Fibroblast of mammary gland (primary cell): ENCODE data around the gene MEGF9.

Experiments
- DNase-seq: peaks from one replicate; pipeline ENCODE4 v3.0.0-alpha.2; 2010; ENCODE audit warnings: low read depth
- H3K4me3 ChIP-seq: 2 replicates; pipeline ENCODE4 v1.5.1; 2011; ENCODE audit warnings: low read depth, mild to moderate bottlenecking, low read length, moderate library complexity; ENCODE audit not compliant: control insufficient read depth
- TF ChIP-seq, protein P1 (sequence below): conservative IDR thresholded peaks from 2 replicates; pipeline ENCODE4 v1.5.1; 2011; ENCODE audit warnings: low read depth, low read length, inconsistent platforms; ENCODE audit not compliant: control insufficient read depth, insufficient read depth

MEGF9 gene

DNA sequence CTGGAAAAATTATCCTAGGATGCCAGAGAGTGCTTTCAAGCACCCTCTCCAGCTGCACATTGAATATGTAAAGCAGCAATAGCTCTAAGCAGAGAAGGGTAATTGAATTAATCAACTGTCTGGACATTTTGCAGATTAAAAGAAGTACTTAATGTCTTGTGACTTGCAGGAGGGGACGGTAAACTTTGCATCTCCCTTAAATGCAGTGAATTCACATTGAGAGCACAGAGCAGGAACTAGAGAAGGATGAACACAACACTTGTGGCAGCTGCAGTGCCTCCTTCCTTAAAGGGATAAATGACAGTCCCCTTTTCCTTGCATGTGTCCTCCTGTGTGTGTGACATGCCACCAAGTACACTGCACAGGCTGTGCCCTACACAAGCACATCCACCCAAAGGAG, 126.9 kb downstream of the MEGF9 start:
- TF ChIP-seq, protein P1, sequence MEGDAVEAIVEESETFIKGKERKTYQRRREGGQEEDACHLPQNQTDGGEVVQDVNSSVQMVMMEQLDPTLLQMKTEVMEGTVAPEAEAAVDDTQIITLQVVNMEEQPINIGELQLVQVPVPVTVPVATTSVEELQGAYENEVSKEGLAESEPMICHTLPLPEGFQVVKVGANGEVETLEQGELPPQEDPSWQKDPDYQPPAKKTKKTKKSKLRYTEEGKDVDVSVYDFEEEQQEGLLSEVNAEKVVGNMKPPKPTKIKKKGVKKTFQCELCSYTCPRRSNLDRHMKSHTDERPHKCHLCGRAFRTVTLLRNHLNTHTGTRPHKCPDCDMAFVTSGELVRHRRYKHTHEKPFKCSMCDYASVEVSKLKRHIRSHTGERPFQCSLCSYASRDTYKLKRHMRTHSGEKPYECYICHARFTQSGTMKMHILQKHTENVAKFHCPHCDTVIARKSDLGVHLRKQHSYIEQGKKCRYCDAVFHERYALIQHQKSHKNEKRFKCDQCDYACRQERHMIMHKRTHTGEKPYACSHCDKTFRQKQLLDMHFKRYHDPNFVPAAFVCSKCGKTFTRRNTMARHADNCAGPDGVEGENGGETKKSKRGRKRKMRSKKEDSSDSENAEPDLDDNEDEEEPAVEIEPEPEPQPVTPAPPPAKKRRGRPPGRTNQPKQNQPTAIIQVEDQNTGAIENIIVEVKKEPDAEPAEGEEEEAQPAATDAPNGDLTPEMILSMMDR: no peak

GRCh38 chr9:120583958-120584369, 130.3 kb downstream of the MEGF9 start:
- no peak overlapping the region for H3K4me3 ChIP-seq
- TF ChIP-seq, protein P1: no peak
- DNase-seq: peak; percentile 82

More for the DNA sequence above, 126.9 kb downstream of the MEGF9 start:
- no peak for DNase-seq
- H3K4me3 ChIP-seq: no peak overlapping the region

- peak within 1 kb of the TSS; percentile 97 for H3K4me3 ChIP-seq
- TF ChIP-seq, protein P1: no peak
- DNase-seq: peak; percentile 97
These were observed 134.0 kb downstream of the MEGF9 start, which contains the start of gene CDK5RAP2 for GRCh38 chr9:120580051-120580896. Gene CDK5RAP2, minus strand, starts transcription at chr9:120580167. Its CDS starts 189 bp downstream, at chr9:120579978.

GRCh38 chr9:120579139-120580050, 134.9 kb downstream of the MEGF9 start:
- TF ChIP-seq, protein P1: no peak
- peak overlapping the region; percentile 97 for H3K4me3 ChIP-seq
- no peak for DNase-seq

GRCh38 chr9:120574473-120574872, 139.8 kb downstream of the MEGF9 start:
- no peak overlapping the region for H3K4me3 ChIP-seq
- DNase-seq: no peak
- TF ChIP-seq, protein P1: no peak

DNA sequence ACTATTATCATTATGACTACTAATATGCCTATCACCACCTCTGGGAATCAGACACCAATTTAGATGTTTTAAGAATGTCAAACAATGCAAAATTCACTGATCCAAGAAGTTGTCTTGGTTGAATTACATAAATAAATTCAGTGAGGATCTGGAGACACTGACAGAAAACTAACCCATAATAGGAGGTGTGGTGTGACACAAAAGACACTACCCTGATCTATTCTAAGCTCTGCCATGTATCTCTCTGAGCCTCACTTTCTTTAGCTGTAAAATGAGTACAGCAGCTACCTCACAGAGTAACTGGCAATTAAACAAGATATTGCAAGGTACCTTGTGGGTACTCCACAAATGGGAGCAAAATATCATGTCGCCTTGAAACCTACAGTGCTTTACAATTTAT, 141.8 kb downstream of the MEGF9 start:
- H3K4me3 ChIP-seq: no peak overlapping the region
- TF ChIP-seq, protein P1: no peak
- DNase-seq: no peak
